Hippocampal formation (tissue), 2 donors: ENCODE results near the gene NKX2-1.
"Not testable (repeated sequence)": the region's sequence is repeated elsewhere in the genome, so short reads cannot be mapped to it uniquely, and the experiment has no call there.

Source experiments
- DNase-seq, 2 donors: peaks; one replicate each; lab custom pipeline; 2025; lab: John Stamatoyannopoulos, UW

NKX2-1 gene

DNA sequence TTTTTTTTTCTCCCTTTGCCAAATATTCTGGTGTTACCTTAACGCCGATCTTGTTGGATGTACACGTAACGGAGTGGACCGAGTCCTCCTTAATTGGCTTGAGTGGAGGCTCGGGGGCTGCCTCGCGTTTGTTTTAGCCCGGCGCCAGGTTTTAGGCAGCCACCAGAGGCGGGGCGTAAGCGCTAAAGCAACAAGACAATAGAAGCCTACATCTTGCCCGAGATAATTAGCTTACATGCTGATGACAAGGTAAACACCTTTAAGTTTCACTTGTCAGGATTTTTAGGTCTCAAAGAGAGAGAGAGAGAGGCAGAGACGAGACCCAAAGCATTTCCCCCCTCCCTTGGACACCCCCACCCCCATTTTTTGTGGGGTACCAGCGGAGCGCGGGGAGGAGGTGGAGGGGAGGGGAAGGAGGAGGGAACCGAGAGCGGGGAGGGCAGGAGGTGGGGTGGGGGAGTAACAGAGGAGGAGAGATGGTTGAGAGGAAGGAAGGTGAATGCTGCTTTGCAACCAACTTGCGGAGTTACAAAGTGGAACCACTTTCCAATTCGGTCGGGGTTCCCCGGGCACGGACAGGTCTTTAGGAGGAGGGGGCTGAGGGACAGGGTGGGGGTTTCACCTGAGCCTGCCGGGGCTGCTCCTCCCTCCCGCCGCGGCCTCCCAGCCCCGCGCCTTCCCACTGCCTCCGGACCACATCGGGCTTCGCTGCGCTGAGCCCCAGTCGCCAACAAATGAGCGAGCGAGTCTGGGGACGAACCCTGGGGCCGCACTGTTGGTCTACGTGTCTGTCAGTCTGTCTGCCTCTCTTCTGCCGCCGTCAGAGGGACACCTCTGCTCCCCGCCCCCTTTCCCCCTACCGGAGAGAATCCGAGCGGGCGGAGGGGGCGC is at the start of gene NKX2-1:
Gene NKX2-1 (minus strand): TSS at position 802 of the 891 bp plus-strand sequence. CDS start 103 bp downstream, at position 699.
- DNase-seq, result no peak

DNA sequence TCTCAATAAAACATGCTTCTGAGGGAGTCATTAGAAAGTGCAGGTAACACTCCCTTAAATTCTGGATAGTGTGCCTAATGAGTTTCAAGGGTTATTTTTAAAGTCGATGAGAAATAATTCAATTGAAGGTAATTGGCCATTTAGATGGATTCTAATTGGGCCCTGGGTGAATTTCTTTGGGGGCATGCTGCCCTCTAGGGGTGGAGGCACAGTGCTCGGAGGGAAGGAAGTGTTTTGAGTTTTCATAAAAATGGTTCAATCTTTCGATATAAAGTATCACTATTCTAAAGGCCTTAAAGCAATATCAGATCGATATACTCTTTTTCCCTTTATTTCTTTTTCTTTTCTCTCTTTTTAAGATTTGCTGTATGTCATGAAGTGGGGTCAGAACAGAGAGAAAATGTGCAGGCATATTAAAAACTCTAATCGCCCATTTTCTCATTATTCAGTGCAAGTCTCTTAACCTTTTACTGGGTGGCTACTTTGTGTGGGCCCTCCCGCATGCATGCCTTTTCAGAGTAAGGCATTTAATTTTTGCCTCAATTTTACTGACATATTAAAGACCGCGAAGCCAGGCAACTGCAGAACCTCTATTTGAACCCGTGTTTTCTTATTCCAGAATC is 36.9 kb upstream of the NKX2-1 start:
- DNase-seq, result peak; percentile 6 to 31

DNA sequence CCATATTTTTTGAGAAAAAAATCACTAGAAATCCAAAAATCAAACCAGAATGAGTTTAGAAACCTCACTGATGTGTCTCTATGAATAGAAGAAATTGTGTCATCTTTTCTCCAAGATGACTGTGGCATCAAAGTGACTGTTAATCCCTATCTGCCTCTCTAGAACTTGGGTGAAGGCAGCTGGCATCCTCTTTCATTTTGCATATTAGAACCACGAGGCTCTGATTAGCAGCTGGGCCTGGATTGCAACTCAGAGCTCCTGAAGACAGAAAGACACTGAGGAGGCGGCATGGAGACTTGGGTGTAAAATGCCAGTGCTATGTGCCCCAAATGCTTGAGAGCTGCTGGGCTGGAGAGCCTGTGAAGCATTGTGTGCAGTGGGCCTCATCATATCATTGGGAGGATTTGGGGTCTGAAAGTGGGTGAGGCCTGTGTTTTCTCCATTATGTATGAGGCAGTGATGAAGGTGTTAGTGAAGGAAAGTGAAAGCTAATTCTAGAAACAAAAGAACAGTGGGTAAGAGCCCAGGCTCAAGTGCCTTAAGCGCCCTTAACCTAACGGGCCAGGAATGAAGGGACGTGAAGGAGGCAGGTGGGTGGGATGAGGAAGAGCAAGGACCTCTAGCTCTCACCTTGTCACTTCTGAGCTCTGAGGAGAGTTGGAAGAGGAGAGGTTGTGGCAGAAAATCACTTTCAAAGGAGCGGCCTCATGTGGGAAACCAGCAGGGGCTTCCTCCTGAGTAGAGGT is 36.1 kb upstream of the NKX2-1 start:
- DNase-seq, result no peak

DNA sequence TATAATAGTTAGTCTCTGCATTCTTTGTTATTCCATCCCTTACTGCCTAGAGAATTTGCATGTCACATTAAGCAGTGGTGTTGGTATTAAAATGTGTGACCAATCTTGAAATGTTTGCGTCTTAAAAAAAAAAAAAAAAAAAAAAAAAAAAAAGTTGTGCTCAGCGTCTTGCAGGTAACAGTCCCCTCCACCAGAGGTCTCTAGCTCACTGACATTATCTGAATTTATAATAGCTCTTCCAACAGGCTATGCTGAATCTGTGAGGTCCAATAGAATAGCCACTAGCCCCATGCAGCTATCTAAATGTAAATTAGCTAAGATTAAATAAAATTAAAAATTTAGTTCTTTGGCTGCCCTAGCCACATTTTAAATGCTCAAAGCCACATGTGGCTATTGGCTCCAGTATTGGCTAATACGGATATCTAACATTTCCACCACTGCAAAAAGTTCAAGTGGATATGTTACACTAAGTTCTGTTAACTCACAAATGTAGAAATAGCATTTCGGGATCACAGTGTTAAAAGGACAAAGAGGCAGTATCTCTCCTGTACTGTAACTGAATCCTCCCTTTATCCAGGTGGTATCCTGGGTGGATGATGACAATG is 33.7 kb upstream of the NKX2-1 start:
- peak in 1 of 2 donors; percentile 56 for DNase-seq

DNA sequence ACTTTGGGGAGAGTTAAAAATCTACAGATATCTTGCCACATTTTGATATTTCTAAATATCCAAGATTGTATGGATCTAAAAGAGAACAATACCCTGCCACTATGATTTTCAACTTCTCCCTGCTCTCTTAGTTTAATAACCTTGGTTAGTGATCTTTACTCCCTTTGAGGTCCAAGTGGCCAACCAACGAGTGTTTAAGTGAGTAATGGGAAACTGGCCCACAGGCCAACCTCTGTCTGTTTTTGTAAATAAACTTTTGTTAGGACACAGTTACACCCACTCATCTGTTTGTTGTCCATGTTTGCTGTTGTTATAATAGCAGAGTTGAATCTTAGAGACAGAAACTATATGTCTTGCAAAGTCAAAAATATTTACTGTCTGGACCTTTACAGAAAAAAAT is 30.9 kb upstream of the NKX2-1 start:
- no peak for DNase-seq

DNA sequence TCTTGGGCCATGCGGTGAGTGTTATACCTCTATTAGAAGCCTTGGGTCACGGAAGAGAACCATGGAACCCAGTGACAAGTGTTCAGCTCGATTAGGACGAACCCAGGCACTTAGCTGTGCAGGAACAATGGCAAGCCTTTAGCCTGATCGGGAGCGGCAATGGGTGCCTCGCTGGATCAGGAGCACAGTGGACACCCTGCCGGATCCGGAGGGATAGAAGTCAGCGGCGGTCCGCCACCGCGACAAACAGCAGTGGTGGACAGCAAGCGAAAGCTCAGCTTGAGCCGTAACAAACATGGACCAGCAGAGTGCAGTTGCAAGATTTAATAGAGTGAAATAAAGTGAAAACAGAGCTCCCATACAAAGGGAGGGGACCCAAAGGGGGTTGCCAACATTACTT is 24.2 kb upstream of the NKX2-1 start:
- DNase-seq, result not testable (repeated sequence)

DNA sequence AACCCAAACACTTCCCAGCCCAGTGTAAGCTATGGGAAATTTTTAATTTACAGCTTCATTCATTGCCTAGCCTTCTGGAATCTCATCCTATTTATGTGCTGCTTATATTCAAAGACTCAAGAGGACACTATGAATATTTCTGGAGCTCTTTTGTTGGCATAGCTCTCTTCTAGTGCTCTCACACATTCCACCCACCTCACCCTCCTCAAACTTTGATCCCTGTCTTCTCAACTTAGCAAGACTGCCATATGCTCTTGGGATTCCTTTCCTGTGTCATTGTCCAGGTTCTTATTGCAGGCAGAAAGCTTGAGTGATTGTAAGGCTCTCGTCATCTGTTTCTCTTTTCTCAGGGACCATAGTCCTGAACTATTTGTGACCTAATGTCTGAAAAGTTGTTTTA is 18.0 kb upstream of the NKX2-1 start:
- no peak for DNase-seq

DNA sequence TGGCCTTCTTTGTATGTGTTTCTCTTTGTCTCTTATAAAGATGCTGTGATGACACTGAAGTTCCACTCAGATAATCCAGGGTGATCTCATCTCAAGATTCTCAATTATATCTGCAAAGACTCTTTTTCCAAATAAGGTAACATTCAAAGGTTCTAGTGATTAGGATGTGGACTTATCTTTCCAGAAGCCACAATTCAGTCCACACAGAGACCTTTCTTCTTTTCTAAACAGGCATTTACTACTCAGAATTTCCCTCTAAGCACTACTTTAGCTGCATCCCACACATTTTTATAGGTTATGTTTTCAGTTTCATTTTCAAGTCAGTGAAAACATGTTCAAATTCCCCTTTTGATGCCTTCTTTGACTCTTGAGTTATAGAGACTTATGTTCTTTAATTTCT is 9.0 kb upstream of the NKX2-1 start:
- DNase-seq, result no peak

DNA sequence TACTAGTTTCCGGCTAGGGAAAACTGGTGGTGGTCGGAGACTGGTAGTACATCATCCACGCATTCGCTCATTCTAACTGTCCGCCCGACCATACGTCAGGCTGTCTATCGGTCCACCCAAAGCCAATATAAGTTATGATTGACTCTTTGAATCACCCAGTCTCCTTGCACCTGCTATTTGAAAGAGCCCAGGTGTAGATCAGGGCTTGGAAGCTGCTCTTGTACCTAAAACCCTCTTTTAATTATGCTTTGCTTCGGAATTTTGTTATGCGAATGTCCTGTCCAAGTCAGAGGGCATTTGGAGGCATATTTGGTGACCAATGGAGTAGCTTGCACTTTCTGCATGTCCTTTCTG is 5.7 kb upstream of the NKX2-1 start:
- DNase-seq, result no peak

DNA sequence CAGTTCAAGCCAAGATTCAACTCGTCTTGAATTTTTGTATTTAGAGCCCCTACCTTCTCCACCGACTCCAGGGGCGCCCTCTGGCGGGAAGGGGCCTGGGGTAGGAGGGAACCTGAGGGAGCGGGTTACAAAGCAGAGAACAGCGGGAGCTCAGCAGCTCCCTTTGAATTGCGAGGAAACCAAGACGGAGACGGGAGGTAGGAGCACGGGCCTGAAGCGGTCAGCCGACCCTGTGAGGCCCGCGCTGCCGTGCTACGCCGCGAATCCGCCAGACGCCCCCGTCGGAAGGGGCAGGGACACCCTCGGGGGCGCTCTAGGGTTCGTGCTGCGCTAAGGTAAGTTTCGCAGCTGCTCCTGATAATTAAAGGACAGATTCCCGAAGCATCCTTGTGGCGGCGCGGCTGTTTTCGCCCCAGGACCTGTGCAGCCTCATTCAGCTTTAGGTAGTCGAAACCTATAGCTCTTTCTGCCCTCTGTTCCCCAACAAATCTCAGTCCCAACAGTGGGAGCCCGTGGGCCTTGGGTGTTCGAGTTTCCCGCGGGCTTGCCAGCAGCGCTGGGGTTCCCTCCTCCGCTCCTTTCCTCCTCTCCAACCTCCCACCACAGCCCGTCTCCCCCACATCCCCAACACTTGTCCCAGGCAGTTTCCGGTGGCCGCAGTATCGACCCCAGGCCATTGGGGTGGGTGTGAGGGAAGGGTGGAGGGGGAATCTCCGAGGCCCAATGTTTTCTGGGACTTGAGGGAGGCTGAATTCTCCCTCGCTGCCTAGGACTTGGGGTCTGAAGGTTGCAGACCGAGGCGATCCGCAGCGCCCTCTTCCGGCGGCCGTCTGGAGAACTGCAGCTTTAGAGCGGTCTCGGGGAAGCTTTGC is 5.1 kb upstream of the NKX2-1 start:
- DNase-seq, result no peak

DNA sequence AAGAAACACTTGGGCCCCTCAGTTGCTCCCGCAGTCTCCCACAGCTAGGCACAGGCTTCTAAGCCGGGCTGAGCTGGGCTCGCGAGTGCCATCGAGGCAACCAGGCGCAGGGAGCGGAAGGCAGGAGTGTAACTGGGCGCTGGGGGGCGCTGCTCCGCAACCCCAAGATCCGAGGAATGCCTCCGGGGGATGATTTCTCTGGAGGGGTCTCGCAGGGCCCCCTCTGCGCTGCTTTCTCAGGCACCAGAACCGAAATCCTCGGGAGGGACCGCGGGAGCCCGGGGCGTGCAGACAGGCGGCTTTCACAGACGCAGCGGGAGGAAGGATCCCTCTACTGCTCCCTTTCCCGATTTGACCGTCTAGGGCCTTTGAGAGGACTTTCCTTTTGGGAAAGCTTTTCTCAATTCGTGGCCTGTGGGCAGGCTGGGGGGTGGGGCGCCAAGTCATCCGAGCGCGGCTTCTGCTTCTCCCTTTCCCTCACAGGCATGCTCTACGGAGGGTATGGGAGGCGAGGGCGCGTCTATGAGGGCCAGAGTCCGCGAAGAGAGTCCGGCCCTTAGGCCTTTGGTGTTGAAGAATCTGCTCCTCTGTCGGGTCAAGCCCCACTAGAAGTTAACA is 4.3 kb upstream of the NKX2-1 start:
- DNase-seq, result no peak

DNA sequence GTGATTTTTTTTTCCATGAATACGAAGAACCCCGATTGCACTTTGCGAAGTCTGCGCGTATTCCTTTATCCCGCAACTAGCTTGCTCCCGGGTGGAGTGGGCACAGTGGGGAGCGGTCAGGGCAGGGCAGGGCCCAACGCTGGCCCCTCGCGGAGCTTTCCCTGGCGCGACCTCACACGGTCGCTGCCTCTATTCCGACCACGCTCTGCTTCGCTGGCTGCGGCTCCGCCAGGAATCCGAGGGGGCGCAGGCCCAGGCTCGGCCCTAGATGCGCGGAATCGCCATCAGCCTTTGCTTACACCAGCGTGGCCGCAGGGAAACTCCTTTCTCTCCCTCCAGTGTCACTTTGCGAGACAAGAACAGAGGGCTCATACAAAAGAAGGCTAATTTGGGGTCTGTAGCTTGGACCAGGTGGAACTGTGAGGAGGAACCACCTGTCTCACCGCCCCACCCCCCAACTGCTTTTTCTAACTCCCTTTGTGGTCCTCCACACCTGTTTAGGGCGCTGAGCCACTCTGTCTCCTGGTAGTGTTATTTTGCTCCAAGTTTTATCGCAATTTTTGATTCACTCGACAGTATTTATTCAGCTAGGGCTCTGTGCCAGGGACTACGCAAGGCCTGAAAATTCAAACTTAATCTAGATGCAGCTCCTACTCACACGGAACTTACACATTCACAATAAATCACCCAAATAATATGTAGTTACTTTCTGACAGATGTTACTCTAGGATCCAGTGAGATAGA is 3.1 kb upstream of the NKX2-1 start:
- DNase-seq, result no peak

DNA sequence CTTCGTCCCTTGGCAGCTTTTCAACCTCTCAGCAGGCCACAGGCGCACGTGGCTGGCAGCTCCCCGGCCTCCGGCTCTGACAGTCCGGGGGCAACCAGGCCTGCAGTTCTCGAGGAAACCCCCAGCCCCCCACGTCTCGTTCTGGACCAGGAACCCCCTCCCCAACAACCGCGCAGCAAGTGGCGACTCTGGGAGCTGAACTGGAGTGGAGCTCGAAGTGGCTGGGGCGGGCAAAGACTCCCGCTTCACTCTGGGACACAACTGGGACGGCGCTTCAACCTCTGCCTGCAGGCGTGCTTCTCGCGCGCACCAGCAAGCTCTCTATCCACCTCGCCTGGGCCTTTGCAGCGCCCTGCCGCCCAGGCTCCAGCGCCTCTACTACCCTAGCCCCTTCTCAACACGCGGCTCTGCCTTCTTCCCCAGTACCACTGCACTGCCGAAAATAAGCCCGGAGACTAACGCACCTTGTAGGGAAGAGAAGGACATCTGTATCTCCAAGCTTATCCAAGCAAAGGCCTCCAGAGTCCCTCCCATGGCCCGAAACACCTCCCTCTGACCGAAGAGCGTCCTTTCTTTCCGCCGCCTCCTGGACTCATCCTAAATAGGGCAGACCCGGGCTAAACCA is 2.4 kb upstream of the NKX2-1 start:
- no peak for DNase-seq

DNA sequence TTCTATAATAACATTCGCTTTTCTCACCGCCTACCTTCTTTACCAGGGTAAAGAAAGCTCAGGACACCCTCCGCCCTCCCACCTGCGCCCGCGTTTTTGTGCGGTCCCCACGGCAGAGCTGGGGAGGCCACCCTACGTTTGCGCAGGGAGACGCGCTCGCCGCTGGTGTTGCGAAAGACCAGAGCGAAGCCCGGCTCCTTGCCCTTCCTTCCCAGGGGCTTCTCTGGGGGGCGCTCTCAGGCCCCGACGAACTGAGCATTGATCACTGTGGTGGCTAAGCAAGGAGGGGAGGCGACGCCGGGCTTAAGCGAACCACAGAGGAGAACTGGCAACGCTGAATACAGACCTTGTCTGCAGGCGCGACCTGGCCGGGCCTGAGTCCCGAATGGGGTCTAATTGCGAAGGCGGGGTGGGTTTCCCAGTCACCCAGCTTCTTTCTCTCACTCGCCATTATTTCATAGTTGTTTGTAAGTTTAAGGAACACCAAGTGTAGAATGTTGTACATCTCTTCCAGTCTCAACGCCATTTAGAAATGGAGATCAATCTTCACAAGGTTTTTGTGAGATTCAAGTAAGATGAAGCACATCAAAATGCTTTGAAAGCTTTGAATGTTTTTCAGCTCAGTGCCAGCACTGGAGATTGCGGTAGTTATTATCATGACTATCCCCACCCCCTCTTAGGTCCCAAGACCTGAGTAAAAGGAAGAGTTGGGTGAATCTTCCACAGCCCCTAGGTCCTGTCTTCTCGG is 1.7 kb upstream of the NKX2-1 start:
- no peak for DNase-seq

DNA sequence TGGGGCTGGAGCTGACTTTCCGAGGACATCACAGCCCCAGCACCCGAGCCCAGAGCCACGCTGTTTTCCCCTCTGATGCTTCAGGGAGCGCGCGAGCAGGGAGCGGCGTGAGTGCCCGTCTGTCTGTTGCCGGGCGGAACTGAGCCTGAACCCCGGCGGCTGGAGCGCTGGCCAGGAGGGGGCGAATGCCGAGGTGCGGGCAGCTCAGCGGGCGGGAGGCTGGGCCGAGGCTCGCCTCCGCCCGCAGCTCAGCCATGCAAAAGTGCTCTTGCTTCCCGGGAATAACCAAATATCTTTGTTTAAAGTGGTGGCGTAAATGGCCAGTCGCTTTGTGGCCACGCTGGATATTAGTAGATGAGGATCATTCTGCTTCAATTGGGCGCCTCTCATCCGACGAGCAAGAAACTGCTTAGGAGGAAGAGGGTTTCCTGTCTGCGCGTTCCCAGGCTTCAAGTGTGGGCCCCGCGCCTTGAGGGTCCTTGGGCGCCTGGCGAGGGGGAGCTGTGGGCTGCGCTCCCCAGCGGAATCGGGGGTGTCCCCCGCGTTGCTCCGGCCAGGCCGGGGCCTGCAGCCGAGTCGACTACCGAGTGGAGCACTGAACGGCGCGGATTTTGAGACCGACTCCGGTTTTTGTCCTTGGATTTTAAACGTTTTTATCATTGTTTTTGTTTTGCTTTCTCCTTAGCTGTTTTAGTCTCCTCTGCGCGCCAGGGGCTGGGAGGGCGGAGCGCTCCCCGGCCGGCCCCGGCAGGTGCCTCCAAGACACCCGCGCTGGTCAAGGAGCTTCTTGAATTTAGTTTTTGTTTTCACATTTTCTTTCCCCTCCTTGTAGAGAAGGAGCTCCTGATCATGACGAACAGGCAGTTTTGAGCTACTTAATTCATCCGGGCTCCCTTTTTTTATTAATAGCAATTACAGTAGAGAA is 831 bp upstream of the NKX2-1 start:
- no peak for DNase-seq

DNA sequence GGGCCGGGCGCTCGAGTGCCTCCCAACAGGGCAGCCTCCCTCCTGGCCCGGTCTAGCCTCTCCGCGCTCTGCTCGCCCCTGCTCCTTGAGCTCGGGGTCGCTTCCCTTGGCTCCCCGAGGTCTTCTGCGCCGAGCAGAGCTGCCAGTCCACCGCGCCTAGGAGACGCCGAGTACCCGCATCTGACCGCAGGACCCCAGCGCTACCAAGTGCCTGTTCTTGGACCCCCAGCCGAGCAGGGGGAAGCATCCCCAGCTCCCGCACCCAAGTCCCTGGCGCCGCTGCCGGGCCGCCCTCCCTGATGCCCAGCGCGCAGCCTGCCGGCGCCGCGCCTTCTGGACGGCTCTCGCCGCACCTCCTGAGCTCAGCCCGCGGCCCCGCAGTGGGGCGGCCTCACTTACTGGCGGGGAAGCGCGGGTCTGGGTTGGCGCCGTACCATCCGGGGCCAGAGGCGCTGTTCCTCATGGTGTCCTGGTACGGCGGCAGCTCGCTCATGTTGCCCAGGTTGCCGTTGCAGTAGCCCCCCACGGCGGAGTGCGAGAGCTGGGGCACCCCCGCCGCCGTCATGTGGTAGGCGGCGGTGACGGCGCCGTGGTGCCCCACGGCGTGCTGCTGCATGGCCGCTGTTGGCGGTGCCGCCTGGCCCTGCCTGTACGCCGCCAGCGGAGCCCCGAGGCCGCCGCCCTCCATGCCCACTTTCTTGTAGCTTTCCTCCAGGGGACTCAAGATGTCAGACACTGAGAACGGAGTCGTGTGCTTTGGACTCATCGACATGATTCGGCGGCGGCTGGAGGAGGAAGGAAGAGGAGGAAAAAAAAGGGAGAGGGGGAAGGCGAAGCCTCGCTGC is 1.2 kb downstream of the NKX2-1 start:
- DNase-seq, result no peak

DNA sequence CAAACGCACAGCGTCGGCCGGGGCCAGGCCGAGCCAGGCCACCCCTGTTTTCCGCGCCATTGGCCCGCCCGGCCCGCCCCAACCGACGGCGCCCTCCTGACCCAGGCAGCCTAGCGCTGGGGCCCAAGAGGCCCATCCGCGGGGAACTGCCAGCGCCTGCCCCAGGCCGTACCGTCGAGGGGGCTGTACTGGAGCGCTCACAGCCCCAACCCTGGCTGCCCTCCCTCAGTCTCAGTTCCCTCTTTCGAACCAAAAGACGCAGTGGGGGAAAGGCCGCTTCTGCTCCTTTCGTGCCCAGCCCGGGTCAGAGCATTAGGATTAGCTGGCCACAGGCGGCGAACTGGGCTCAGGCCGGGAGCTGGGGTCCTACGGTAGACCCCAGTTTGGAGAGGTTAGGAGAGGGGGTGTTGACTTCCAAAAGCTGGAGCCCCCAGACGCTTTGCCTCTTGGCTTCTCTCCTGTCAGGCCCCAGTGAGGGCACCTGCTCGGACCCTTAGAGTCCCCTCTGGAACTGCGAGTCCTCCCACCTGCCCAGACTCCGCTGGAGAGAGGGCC is 1.9 kb downstream of the NKX2-1 start:
- no peak for DNase-seq
